Calu3 (cell line): ENCODE data around the gene GPX6. TPM values are rescaled to one million over a fixed set of nuclear protein-coding genes. Genes with fewer than 3 reads are reported as not detected.
"Not testable (repeated sequence)": the region's sequence is repeated elsewhere in the genome, so short reads cannot be mapped to it uniquely, and the experiment has no call there.

ENCODE experiments used
- BruUV-seq: library from RNA; stranded (reverse); fragments of 400-500 nt; replicated peaks from 2 replicates; lab custom pipeline; 2021; lab: Mats Ljungman, UMichigan
- CTCF ChIA-PET: fragments of 300-600 bp; sonication (Branson Sonifier 250); formaldehyde crosslinking; loops from one replicate; lab custom pipeline; 2022; ENCODE audit warnings: antibody characterized with exemption; lab: Charles Lee
- DNase-seq: peaks from one replicate; pipeline ENCODE4 v3.0.0; 2022
- H3K27ac Mint-ChIP-seq: one replicate; pipeline ENCODE4 v1.8.0; 2022; ENCODE audit warnings: mixed read lengths; ENCODE audit not compliant: unreplicated experiment
- H3K27me3 Mint-ChIP-seq: one replicate; pipeline ENCODE4 v1.8.0; 2022; ENCODE audit warnings: mixed read lengths; ENCODE audit not compliant: unreplicated experiment
- H3K36me3 Mint-ChIP-seq: one replicate; pipeline ENCODE4 v1.8.0; 2022; ENCODE audit warnings: mild to moderate bottlenecking, moderate library complexity, mixed read lengths; ENCODE audit not compliant: insufficient read depth, unreplicated experiment
- H3K4me1 Mint-ChIP-seq: one replicate; pipeline ENCODE4 v1.8.0; 2022; ENCODE audit warnings: mild to moderate bottlenecking, low read depth, mixed read lengths; ENCODE audit not compliant: unreplicated experiment
- H3K4me3 Mint-ChIP-seq: one replicate; pipeline ENCODE4 v1.8.0; 2022; ENCODE audit warnings: mild to moderate bottlenecking, low read depth, moderate library complexity, mixed read lengths; ENCODE audit not compliant: unreplicated experiment
- H3K9me3 Mint-ChIP-seq: one replicate; pipeline ENCODE4 v1.8.0; 2022; ENCODE audit warnings: low read depth, mixed read lengths; ENCODE audit not compliant: unreplicated experiment
- CTCF ChIP-seq: fragments of 200-600 bp; IDR thresholded peaks from one replicate; pipeline ENCODE4 v1.8.0; 2022; ENCODE audit warnings: antibody characterized with exemption; ENCODE audit not compliant: unreplicated experiment
- intact Hi-C: fragments of 100-400 bp; cut with micrococcal nuclease; formaldehyde crosslinking; loops from one replicate; pipeline ENCODE4 v1.10.0; 2022; ENCODE audit not compliant: unreplicated experiment
- total RNA-seq: library from RNA; stranded (reverse); gene quantifications from 2 replicates; pipeline ENCODE4 v1.2.3, GENCODE V29; 2022

Gene GPX6
- total RNA-seq, 1 experiment from 2014 or later = not detected

- TF ChIP-seq CTCF = no peak
- Mint-ChIP-seq H3K27ac (no peak overlapping the region), H3K27me3 (peaks cover 63% of the 10 kb centered on the region), H3K9me3 (no peaks in the 10 kb centered on the region), H3K4me1 (no peaks in the 10 kb centered on the region), H3K4me3 (no peak overlapping the region), H3K36me3 (no peaks in the 10 kb centered on the region)
- no peak for DNase-seq
- intact Hi-C loops = no loop called here
- CTCF ChIA-PET = no interaction called here
- no TSS peak for BruUV-seq
Measured at GRCh38 chr6:28523241-28523622, 7.6 kb upstream of the GPX6 start.

- Mint-ChIP-seq H3K27me3 (peaks cover 58% of the 10 kb centered on the region), H3K4me3 (no peak overlapping the region), H3K4me1 (no peaks in the 10 kb centered on the region), H3K27ac (no peak overlapping the region), H3K9me3 (no peaks in the 10 kb centered on the region), H3K36me3 (no peaks in the 10 kb centered on the region)
- intact Hi-C loops = no loop called here
- CTCF ChIA-PET = no interaction called here
- no peak for DNase-seq
- no TSS peak for BruUV-seq
- no peak for TF ChIP-seq CTCF
Measured at GRCh38 chr6:28522594-28523240, 7.1 kb upstream of the GPX6 start.

DNA sequence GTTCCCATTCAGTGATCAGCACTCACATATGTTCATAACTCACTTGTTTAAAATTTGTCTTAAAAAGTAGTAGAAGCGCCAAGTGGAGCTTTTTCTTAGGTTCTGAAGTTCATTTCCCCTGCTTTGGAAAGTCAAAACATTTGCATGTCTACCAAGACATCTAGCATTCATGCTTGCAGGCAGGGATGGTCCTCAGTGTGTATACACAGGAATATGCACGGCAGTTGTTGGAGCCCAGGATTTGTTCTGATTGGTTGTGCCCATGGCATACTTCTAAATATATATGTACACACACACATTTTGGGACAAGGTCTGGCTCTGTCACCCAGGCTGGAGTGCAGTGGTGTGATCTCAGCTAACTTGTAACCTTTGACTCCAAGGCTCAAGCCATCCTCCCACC is 2.4 kb upstream of the GPX6 start:
- Mint-ChIP-seq H3K9me3 (no peaks in the 10 kb centered on the region), H3K27ac (no peak overlapping the region), H3K36me3 (no peaks in the 10 kb centered on the region), H3K4me3 (no peak overlapping the region), H3K27me3 (peaks cover 71% of the 10 kb centered on the region), H3K4me1 (no peaks in the 10 kb centered on the region)
- no peak for DNase-seq
- CTCF ChIA-PET = no interaction called here
- intact Hi-C loops = no loop called here
- TF ChIP-seq CTCF = no peak
- BruUV-seq = no TSS peak

DNA sequence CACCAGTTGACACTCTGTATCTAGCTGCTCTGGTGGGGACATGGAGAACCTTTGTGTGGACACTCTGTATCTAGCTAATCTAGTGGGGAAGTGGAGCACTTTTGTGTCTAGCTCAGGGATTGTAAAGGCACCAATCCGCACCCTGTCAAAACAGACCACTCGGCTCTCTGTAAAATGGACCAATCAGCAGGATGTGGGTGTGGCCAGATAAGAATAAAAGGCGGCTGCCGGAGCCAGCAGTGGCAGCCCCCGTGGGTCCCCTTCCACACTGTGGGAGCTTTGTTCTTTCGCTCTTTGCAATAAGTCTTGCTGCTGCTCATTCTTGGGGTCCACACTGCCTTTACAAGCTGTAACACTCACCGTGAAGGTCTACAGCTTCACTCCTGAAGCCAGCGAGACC is 3.2 kb downstream of the GPX6 start:
- H3K27ac Mint-ChIP-seq, H3K36me3 Mint-ChIP-seq, H3K9me3 Mint-ChIP-seq, DNase-seq, intact Hi-C loops, CTCF ChIA-PET, H3K4me1 Mint-ChIP-seq, BruUV-seq, H3K4me3 Mint-ChIP-seq: not testable (repeated sequence)
- peaks cover 50% of the 10 kb centered on the region for H3K27me3 Mint-ChIP-seq

- no peak overlapping the region for H3K27ac Mint-ChIP-seq
- H3K9me3 Mint-ChIP-seq = no peaks in the 10 kb centered on the region
- BruUV-seq = no TSS peak
- no peak for DNase-seq
- TF ChIP-seq CTCF = no peak
- no peak overlapping the region for H3K4me3 Mint-ChIP-seq
- CTCF ChIA-PET = no interaction called here
- no peaks in the 10 kb centered on the region for H3K36me3 Mint-ChIP-seq
- H3K27me3 Mint-ChIP-seq = peaks cover 50% of the 10 kb centered on the region
- intact Hi-C loops = no loop called here
- H3K4me1 Mint-ChIP-seq = no peaks in the 10 kb centered on the region
Measured at GRCh38 chr6:28511628-28512300, 3.8 kb downstream of the GPX6 start.
